ENCODE results near the gene PABPC1L. TPM values are rescaled to one million over a fixed set of nuclear protein-coding genes. Genes with fewer than 3 reads are reported as not detected.

Gene PABPC1L
- total RNA-seq, 1 experiment from 2014 or later: 90.7 TPM

GRCh38 chr20:44941120-44941691, 31.3 kb downstream of the PABPC1L start:
- ATAC-seq (no peak), DNase-seq (ENCODE audit: low spot score) (no peak)
- ChIA-PET CTCF (interaction anchor here (1.0 to 1.5 kb wide), 4 partner anchors 10 to 198 kb away, joined by 3 to 4 read pairs (median 4); no protein-coding TSS in a partner anchor), POLR2A (interaction anchor here (1.1 kb wide), 1 partner anchor 15 kb away, joined by 3 read pairs; no protein-coding TSS in a partner anchor)
- Mint-ChIP-seq H3K4me1 (no peaks in the 10 kb centered on the region), H3K36me3 (peaks cover 76% of the 10 kb centered on the region), H3K9me3 (no peaks in the 10 kb centered on the region), H3K27ac (no peak overlapping the region), H3K4me3 (no peak overlapping the region), H3K27me3 (ENCODE audit: low read depth) (no peaks in the 10 kb centered on the region)
- TF ChIP-seq ATF6 (CRISPR knock-in tag; IDR thresholded peaks at IDR 0.05) (no peak), KAT7 (CRISPR knock-in tag; IDR thresholded peaks at IDR 0.05; ENCODE audit: borderline replicate concordance) (no peak), FOXK1 (CRISPR knock-in tag; IDR thresholded peaks at IDR 0.05) (no peak), CREB1 (CRISPR knock-in tag; IDR thresholded peaks at IDR 0.05) (no peak), NR2C2 (CRISPR knock-in tag; IDR thresholded peaks at IDR 0.05) (no peak), ZNF138 (CRISPR knock-in tag; conservative IDR thresholded peaks at IDR 0.05) (no peak), ZNF263 (CRISPR knock-in tag; IDR thresholded peaks at IDR 0.05; ENCODE audit: low read depth) (no peak), ZNF232 (CRISPR knock-in tag; IDR thresholded peaks at IDR 0.05) (no peak), NFYB (CRISPR knock-in tag; conservative IDR thresholded peaks at IDR 0.05; ENCODE audit: low read depth) (no peak), CBFB (CRISPR knock-in tag; IDR thresholded peaks at IDR 0.05; ENCODE audit: low read depth) (no peak), NFE2L1 (CRISPR knock-in tag; IDR thresholded peaks at IDR 0.05) (no peak), ZNF416 (CRISPR knock-in tag; IDR thresholded peaks at IDR 0.05) (no peak), ZSCAN18 (CRISPR knock-in tag; IDR thresholded peaks at IDR 0.05) (no peak), ARID4B (CRISPR knock-in tag; IDR thresholded peaks at IDR 0.05; ENCODE audit: borderline replicate concordance) (no peak)
- TF ChIP-seq, protein P1, sequence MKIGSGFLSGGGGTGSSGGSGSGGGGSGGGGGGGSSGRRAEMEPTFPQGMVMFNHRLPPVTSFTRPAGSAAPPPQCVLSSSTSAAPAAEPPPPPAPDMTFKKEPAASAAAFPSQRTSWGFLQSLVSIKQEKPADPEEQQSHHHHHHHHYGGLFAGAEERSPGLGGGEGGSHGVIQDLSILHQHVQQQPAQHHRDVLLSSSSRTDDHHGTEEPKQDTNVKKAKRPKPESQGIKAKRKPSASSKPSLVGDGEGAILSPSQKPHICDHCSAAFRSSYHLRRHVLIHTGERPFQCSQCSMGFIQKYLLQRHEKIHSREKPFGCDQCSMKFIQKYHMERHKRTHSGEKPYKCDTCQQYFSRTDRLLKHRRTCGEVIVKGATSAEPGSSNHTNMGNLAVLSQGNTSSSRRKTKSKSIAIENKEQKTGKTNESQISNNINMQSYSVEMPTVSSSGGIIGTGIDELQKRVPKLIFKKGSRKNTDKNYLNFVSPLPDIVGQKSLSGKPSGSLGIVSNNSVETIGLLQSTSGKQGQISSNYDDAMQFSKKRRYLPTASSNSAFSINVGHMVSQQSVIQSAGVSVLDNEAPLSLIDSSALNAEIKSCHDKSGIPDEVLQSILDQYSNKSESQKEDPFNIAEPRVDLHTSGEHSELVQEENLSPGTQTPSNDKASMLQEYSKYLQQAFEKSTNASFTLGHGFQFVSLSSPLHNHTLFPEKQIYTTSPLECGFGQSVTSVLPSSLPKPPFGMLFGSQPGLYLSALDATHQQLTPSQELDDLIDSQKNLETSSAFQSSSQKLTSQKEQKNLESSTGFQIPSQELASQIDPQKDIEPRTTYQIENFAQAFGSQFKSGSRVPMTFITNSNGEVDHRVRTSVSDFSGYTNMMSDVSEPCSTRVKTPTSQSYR (CRISPR knock-in tag; IDR thresholded peaks at IDR 0.05): no peak
- TF ChIP-seq, protein P2, sequence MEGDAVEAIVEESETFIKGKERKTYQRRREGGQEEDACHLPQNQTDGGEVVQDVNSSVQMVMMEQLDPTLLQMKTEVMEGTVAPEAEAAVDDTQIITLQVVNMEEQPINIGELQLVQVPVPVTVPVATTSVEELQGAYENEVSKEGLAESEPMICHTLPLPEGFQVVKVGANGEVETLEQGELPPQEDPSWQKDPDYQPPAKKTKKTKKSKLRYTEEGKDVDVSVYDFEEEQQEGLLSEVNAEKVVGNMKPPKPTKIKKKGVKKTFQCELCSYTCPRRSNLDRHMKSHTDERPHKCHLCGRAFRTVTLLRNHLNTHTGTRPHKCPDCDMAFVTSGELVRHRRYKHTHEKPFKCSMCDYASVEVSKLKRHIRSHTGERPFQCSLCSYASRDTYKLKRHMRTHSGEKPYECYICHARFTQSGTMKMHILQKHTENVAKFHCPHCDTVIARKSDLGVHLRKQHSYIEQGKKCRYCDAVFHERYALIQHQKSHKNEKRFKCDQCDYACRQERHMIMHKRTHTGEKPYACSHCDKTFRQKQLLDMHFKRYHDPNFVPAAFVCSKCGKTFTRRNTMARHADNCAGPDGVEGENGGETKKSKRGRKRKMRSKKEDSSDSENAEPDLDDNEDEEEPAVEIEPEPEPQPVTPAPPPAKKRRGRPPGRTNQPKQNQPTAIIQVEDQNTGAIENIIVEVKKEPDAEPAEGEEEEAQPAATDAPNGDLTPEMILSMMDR (IDR thresholded peaks at IDR 0.05): no peak

Data from WTC11 (cell line).